Fibroblast of peridontal ligament (primary cell): ENCODE results near the gene MTSS2.
"Not testable (repeated sequence)": the region's sequence is repeated elsewhere in the genome, so short reads cannot be mapped to it uniquely, and the experiment has no call there.

ENCODE experiments used
- DNase-seq: peaks from one replicate; pipeline ENCODE4 v3.0.0-alpha.2; 2010; ENCODE audit errors: extremely low read depth

Gene MTSS2

DNA sequence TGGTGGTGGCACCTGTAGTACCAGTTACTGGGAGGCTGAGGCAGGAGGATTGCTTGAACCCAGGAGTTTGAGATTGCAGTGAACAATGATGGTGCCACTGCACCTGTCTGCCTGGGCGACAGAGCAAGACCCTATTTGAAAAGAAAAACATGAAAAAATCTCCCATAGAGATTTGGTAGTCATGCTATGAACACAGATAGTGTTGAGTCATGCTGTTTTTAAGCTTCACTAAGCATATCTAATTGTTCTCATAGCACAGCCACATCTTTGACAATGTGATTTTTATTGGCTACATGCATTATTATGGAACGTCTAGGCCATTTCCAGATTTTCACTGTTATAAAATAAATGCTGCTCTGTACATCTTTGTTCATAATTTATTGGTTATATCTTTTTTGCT, 33.5 kb downstream of the MTSS2 start:
- no peak for DNase-seq

DNA sequence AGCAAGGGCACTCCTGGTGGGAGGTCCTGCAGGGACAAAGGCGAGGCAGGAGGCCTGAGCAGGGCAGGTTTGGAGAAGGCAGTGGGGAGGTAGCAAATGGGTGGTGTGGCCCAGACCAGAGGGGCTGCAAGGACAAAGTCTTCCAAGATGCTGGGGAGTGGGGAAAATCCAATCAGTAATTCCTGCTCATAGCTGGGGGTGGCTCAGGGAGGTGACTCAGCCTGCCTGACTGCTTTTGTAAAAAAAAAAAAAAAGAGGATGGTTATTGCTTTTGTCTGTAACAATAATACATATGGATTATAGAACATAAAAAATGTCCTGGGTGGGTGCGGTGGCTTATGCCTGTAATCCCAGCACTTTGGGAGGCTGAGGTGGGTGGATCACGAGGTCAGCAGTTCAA, 34.3 kb downstream of the MTSS2 start:
- DNase-seq = no peak

DNA sequence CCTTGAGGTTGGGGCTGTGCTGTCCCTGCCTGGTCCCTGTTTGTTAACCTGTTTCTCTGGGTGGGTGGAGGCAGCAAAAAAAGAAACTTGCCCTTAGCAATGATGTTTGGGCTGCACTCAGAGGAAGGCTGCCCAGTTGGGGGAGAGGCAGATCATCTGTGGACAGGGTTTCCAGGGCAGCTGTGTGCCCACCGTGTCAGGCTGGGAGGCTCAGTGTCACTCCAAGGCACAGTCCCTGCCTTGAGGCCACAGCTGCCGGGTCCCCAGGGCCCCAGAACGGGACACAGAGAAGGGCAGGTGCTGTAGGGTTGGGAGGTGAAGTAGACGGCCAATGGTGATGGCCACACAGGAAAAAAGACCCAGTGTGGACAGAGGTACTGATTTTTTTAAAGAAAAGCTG, 35.6 kb downstream of the MTSS2 start:
- no peak for DNase-seq

DNA sequence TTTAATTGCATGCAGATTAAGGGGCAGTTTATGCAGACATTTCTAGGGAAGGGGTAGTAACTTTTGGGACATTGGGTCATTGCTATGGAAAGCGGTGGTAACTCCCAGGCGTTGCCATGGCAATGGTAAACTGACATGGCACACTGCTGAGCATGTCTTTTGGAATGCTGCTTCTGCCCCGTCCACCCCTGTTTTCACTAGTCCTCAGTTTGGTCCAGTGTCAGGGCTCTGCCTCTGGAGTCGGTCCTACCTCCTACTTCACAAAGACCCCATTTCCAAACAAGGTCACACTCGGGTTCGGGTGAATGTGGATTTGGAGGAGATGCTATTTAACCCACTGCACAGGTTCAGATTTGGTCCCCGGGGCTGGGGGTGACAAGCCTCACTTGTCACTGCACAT, 36.6 kb downstream of the MTSS2 start:
- no peak for DNase-seq

DNA sequence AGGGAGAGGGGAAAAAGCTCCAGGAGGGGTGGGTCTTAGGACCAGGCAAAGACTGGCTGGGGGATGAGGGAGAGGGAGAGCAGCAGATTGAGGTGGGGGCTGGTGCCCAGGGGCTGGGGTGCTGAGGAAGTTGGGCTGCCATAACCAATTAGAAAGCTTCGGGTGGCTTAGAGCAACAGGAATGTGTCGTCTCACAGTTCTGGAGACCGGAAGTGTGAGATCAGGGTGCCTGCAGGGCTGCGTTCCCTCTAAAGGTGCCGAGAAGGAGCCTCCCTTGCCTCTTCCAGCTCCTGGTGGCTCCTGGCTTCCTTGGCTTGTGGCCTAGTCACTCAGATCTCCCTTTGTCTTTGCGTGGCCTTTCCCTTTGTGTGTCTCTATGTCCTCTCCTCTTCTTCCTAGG, 37.2 kb downstream of the MTSS2 start:
- no peak for DNase-seq

DNA sequence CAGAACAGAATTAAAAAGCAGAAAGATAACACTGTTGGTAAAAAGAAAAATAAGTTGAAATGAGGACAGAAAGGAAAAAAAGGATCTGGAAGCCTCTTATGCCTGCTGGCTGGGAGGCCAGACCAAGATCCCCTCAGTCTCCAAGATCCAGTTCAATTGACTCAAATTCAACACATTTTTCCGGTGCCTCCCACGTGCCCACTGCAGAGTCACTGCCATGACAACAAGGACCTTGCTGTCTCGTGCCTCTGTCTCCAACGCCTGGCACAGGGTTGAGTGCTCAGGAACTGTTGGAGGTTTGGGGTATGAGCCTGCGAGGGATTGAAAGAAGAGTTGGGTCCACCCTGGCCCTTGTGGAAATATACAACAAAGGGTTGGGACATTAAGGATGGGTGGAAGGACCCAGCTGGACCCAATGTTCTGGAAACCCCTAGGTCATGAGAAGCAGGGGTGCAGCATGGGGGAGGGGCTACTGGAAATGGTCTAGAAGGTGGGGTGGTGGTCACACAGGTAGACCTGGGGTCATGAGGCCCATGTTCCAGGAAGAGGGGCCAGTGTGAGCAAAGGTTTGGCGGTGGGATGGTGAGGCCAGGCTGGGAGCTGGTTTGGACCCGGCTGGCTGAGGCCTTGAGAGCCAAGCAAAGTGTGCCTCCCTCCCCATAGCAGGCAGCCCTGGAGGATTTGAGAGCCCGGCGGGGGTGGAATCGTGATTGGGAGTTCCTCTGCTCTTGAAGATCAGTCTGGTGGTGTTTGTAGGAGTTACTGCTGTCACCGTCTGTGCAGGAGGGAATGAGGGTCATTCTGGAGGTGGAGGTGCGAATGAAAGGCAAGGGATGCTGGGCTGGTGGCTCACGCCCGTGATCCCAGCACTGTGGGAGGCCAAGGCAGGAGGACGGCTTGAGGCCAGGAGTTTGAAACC, 38.2 kb downstream of the MTSS2 start:
- no peak for DNase-seq

DNA sequence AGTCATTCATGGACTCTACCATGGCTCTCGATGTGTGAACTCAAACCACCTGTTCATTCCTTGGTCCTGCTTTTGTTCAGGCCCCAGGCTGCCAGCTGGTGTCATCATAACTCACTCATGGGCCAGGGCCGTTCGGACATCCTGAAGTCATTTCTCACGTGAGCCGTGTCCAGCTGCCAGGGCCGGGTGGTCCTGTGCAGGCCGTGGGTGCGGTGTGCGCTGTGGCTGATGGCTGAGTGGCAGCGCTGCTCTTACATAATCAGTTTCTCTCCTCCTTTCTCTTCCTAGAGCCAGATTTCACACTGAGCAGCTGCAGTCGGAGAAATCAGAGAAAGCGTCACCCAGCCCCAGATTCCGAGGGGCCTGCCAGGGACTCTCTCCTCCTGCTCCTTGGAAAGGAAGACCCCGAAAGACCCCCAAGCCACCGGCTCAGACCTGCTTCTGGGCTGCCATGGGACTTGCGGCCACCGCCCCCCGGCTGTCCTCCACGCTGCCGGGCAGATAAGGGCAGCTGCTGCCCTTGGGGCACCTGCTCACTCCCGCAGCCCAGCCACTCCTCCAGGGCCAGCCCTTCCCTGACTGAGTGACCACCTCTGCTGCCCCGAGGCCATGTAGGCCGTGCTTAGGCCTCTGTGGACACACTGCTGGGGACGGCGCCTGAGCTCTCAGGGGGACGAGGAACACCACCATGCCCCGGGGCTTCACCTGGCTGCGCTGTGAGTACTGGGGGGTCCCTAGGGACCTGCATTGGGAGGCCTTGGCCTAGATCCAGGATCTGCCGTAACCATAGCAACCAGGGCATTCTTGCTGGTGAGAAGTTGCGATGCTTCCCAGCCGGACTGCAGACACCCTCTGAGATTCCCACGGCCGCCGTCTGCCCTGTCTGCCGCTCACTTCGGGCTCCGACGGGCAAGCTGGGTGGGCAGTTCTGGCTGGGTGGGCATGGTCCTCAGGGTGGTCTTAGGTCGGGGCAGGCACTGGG, 39.3 kb downstream of the MTSS2 start, which contains the start of gene IL34:
Gene IL34, plus strand, starts transcription at position 300 of the 982 bp plus-strand sequence. Its CDS starts 389 bp downstream, at position 689.
- DNase-seq = no peak

DNA sequence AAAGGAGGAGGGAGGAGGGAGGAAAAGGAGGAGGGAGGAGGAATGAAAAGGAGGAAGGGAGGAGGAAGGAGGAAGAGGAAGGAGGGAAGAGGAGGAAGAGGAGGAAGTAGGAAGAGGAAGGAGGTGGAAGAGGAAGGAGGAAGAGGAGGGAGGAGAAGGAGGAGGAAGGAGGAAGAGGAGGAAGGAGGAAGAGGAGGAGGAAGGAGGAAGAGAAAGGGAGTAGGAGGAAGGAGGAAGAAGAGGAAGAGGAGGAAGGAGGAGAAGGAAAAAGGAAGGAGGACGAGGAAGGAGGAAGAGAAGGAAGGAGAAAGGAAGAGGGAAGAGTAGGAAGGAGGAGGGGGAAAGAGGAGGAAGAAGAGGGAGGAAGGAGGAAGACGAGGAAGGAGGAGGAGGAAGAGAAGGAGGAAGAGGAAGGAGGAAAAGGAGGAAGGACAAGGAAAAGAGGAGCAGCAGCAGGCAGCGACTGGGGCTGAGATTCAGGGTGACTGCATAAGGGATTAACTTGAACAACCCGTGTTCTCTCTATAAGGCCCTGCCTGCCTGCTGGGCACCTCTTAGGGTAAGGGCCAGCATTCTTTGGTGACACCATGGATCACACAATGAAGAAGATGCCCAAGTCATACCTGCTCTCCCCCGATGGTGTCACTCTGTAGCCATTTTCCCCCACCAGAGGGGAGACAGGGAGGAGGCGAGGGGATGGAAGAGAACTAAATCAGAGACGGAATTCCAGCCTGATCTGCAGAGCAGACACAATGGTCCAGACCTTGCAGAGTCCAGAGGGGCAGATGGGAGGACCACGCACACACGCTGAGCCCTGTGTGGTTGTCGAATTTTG, 40.9 kb downstream of the MTSS2 start:
- DNase-seq = no peak

DNA sequence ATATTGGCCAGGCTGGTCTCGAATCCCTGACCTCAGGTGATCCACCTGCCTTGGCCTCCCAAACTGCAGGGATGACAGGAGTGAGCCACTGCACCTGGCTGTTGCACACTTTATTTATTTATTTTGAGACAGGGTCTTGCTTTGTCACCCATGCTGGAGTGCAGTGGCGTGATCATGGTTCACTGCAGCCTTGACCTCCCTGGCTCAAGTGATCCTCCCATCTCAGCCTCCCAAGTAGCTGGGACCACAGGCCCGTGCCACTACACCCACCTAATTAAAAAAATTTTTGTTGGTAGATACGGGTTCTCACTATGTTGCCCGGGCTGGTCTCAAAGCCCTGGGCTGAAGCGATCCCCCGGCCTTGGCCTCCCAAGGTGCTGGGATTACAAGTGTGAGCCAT, 42.6 kb downstream of the MTSS2 start:
- DNase-seq = not testable (repeated sequence)

DNA sequence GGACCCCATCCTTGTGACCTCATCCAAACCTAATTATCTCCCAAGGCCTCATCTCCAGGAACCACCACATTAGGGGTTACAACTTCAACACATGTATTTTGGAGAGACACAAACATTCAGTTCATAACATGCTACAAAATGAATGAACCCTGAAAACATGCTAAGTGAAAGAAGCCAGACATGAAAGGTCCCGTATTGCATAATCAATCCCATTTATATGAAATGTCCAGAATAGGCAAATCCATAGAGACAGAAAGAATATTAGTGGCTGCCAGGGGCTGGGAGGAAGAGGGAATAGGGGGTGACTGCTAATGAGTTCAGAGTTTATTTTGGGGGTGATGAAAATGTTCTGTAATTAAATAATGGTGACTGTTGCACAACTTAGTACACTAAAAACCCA, 43.2 kb downstream of the MTSS2 start:
- DNase-seq = no peak

DNA sequence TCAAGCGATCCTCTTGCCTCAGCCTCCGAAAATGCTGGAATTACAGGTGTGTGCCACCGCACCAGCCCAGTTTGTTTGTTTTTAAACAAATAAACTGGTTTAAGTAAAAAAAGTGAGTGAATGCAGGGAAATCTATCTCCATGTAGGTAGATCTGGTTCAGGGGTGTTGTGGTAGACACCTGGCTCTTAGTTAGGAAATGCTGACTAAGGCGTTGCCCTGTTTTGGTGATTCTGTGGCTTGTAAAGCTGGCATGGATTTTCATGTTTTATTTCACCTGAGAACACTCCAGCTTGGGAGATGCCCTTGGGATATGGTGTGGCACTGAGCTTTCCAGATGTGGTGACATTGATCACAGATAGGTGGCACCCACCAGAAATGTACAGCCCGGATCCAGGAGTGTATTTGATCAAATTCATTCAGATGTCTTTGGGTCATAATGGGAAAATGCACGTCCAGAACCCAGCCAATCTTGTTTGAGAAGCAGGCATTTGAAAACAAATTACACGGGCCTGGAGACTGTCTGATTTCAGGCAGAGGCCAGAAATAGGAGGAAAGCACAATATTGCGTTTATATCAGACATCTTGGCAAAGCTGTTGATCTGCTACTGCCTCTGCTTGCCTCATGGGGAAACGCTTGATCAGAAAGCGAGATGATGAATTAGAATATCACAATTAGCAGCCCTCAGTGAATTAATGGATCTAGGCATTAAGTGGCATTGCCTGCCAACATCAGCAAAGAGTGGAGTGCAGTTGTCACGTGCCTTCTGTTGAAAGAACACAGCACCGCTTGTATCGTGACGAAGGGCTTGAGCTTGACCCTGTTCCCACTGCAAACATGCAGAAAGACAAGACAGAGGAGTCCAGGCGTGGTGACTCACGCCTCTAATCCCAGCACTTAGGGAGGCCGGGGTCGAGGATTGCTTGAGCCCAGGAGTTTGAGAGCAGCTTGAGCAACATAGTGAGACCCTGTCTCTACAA, 46.8 kb downstream of the MTSS2 start:
- DNase-seq = no peak
